GM12878 (cell line): ENCODE data around the gene SF3A1. TPM values are rescaled to one million over a fixed set of nuclear protein-coding genes. Genes with fewer than 3 reads are reported as not detected.

Source experiments
- ATAC-seq: fragments of 200-7000 bp; cut with Tn5 transposase; 3 replicates; pipeline ENCODE4 v1.9.1; 2020; ENCODE audit warnings: mild to moderate bottlenecking, moderate library complexity
- BruUV-seq: library from RNA; stranded (reverse); fragments of 400-500 nt; replicated peaks from 2 replicates; lab custom pipeline; 2021; lab: Mats Ljungman, UMichigan
- CTCF ChIA-PET: fragments of 300-600 bp; sonication (Branson Sonifier 250); formaldehyde crosslinking; extraction: SDS; loops from one replicate; lab custom pipeline; 2021; ENCODE audit warnings: inconsistent platforms; lab: Yijun Ruan, JAX
- POLR2A ChIA-PET: fragments of 350-600 bp; formaldehyde crosslinking; extraction: SDS; loops from one replicate; lab custom pipeline; 2021; ENCODE audit warnings: inconsistent platforms; lab: Charles Lee
- RAD21 ChIA-PET: fragments of 300-600 bp; sonication (Branson Sonifier 250); formaldehyde crosslinking; loops from one replicate; lab custom pipeline; 2023; ENCODE audit warnings: antibody characterized with exemption; ENCODE audit not compliant: unreplicated experiment; lab: Charles Lee
- SMC1A ChIA-PET: fragments of 300-600 bp; sonication (Branson Sonifier 250); formaldehyde crosslinking; loops from one replicate; lab custom pipeline; 2023; ENCODE audit not compliant: unreplicated experiment, uncharacterized antibody; lab: Charles Lee
- DNase-seq: peaks from one replicate; pipeline ENCODE4 v3.0.0-alpha.2; 2011; ENCODE audit warnings: low read depth, low spot score
- FAIRE-seq: peaks from 3 replicates; lab custom pipeline; 2011; peaks lifted over from hg19 to GRCh38; lab: Jason Lieb, UNC
- H2AFZ ChIP-seq: 2 replicates; pipeline ENCODE4 v1.6.0; 2011; ENCODE audit warnings: low read depth, low read length, control low read depth; ENCODE audit not compliant: control insufficient read depth
- H3K27ac ChIP-seq: 2 replicates; pipeline ENCODE4 v1.5.1; 2011; ENCODE audit warnings: control low read depth; ENCODE audit not compliant: control insufficient read depth, insufficient read depth
- H3K27me3 ChIP-seq, 2 experiments: replicated peaks in 1 of 2; 2 replicates each; pipeline versions ENCODE4 v1.6.0 to v1.6.1; 2011; ENCODE audit warnings: low read length in 1 of 2; ENCODE audit not compliant: control insufficient read depth in 2 of 2, insufficient read depth in 2 of 2
- H3K36me3 ChIP-seq, 2 experiments: 2 replicates each; pipeline ENCODE4 v1.5.1; 2011; ENCODE audit warnings: low read length in 1 of 2; ENCODE audit not compliant: control insufficient read depth in 2 of 2, insufficient read depth in 2 of 2
- H3K4me1 ChIP-seq: 2 replicates; pipeline ENCODE4 v1.6.1; 2011; ENCODE audit warnings: mild to moderate bottlenecking, low read length, moderate library complexity, mixed read lengths; ENCODE audit not compliant: control insufficient read depth, insufficient read depth
- H3K4me2 ChIP-seq: 2 replicates; pipeline ENCODE4 v1.6.0; 2011; ENCODE audit warnings: control low read depth; ENCODE audit not compliant: control insufficient read depth, insufficient read depth
- H3K4me3 ChIP-seq: fragments of 200-600 bp; sonication (generic); 2 replicates; pipeline ENCODE4 v1.5.1; 2016
- H3K79me2 ChIP-seq: 2 replicates; pipeline ENCODE4 v1.6.0; 2011; ENCODE audit warnings: low read length; ENCODE audit not compliant: control insufficient read depth, insufficient read depth
- H3K9ac ChIP-seq: 2 replicates; pipeline ENCODE4 v1.8.0; 2011; ENCODE audit warnings: low read length, control low read depth, mixed read lengths; ENCODE audit not compliant: control insufficient read depth, insufficient read depth
- H3K9me3 ChIP-seq: replicated peaks from 3 replicates; pipeline ENCODE4 v1.5.1; 2011; ENCODE audit warnings: mild to moderate bottlenecking, low read length; ENCODE audit not compliant: control insufficient read depth, insufficient read depth
- H4K20me1 ChIP-seq: 2 replicates; pipeline ENCODE4 v1.6.0; 2011; ENCODE audit not compliant: control insufficient read depth, insufficient read depth
- BHLHE40 ChIP-seq, 2 experiments: fragments of 450-650 bp in 1 of 2; IDR thresholded peaks; 2 replicates each; pipeline ENCODE4 v1.6.1; 2011 to 2017; ENCODE audit warnings: low read depth in 2 of 2, borderline replicate concordance in 1 of 2, improper control_type of control experiment in 1 of 2, low read length in 1 of 2, mild to moderate bottlenecking in 1 of 2
- CTCF ChIP-seq, 3 experiments: IDR thresholded peaks in 2 of 3; conservative IDR thresholded peaks in 1 of 3; 2 replicates each; pipeline ENCODE4 v1.5.1; 2011; ENCODE audit warnings: low read depth in 3 of 3, low read length in 3 of 3, mild to moderate bottlenecking in 3 of 3, control low read depth in 2 of 3, moderate library complexity in 2 of 3, inconsistent platforms in 1 of 3, mixed read lengths in 1 of 3; ENCODE audit not compliant: control insufficient read depth in 2 of 3, insufficient read depth in 1 of 3; ENCODE audit errors: extremely low read depth in 1 of 3
- ZNF217 ChIP-seq: fragments of 450-650 bp; IDR thresholded peaks from 2 replicates; pipeline ENCODE4 v1.6.1; 2017; ENCODE audit warnings: antibody characterized with exemption, mild to moderate bottlenecking
- ZNF24 ChIP-seq: fragments of 450-650 bp; IDR thresholded peaks from 2 replicates; pipeline ENCODE4 v1.6.1; 2017; ENCODE audit warnings: antibody characterized with exemption, mild to moderate bottlenecking
- WGBS: methylation state at CpG from one replicate; pipeline ENCODE4 v1.1.6; 2016; ENCODE audit warnings: low lambda C conversion rate; ENCODE audit not compliant: insufficient replicate concordance, insufficient coverage; ENCODE audit errors: missing lambda C conversion rate; 5-methylcytosine and 5-hydroxymethylcytosine counted together
- in situ Hi-C: fragments of 300-500 bp; cut with MboI; formaldehyde crosslinking; loops from 9 replicates; pipeline ENCODE4 v1.14.3; 2018; ENCODE audit warnings: mixed read lengths
- intact Hi-C: fragments of 100-400 bp; cut with micrococcal nuclease; formaldehyde crosslinking; loops from one replicate; pipeline ENCODE4 v1.14.2; 2022; ENCODE audit not compliant: unreplicated experiment
- polyA plus RNA-seq, 11 experiments: library from polyadenylated mRNA; depleted of rRNA in 4 of 11; unstranded in 6 of 11; stranded (reverse) in 5 of 11; fragments of >200 nt; fragmentation: Nextera tagmentation in 4 of 11; fragmentation: Illumina TruSeq in 1 of 11; extraction: Ambion mirVana in 4 of 11; extraction: Trizol in 1 of 11; gene quantifications; 1 replicate in 1 of 11; 2 replicates in 10 of 11; pipeline versions ENCODE4 v1.2.1 to v1.2.3, GENCODE V29; 2011 to 2016; ENCODE audit warnings: inconsistent platforms in 2 of 11, missing spikeins in 2 of 11, low read depth in 1 of 11
- total RNA-seq, 4 experiments: library from RNA; depleted of rRNA in 3 of 4; stranded (reverse); fragments of >200 nt in 3 of 4; fragmentation: Illumina TruSeq in 1 of 4; extraction: Trizol in 1 of 4; gene quantifications; 2 replicates each; pipeline versions ENCODE4 v1.2.1 to v1.2.3, GENCODE V29; 2013 to 2021
- TF ChIP-seq, protein P1 (sequence below): fragments of 450-650 bp; formaldehyde crosslinking; IDR thresholded peaks from 2 replicates; pipeline ENCODE4 v1.5.0; 2022; ENCODE audit warnings: mild to moderate bottlenecking, missing genetic modification characterization

SF3A1 gene
- total and polyA plus RNA-seq, 10 of the 15 experiments (the other 5 are each of a cell fraction or from before 2014, with no cell fraction given) = 10.4 to 239 (median 46.0) TPM

DNA sequence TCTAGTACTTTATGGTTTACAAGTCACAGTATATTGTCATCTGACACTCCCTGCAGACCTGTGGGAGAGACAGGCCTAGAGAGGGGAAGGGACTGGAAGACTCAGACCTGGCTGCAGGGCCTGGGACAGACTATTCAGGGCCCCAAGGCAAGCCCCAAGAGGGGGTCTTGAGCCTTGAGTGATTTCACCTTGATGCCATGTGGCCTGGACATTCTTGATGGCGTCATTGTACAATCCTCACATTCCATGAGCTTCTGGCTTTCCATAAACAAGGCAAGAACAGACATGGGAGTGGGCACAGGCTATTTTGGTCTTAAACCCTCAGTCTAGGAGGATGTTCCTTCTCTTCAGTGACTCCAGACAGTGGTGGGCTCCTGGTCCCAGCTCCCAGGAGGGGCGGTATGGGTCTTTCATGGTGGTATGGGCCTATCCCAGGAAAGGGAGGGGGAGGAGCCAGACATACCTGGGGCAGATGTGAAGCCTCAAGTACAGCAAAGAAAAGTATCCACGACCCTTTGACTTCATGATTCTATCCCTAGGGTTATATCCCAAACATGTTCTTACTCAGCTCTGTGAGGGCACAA lies 28.1 kb downstream of the SF3A1 start (continued):
- TF ChIP-seq, protein P1, sequence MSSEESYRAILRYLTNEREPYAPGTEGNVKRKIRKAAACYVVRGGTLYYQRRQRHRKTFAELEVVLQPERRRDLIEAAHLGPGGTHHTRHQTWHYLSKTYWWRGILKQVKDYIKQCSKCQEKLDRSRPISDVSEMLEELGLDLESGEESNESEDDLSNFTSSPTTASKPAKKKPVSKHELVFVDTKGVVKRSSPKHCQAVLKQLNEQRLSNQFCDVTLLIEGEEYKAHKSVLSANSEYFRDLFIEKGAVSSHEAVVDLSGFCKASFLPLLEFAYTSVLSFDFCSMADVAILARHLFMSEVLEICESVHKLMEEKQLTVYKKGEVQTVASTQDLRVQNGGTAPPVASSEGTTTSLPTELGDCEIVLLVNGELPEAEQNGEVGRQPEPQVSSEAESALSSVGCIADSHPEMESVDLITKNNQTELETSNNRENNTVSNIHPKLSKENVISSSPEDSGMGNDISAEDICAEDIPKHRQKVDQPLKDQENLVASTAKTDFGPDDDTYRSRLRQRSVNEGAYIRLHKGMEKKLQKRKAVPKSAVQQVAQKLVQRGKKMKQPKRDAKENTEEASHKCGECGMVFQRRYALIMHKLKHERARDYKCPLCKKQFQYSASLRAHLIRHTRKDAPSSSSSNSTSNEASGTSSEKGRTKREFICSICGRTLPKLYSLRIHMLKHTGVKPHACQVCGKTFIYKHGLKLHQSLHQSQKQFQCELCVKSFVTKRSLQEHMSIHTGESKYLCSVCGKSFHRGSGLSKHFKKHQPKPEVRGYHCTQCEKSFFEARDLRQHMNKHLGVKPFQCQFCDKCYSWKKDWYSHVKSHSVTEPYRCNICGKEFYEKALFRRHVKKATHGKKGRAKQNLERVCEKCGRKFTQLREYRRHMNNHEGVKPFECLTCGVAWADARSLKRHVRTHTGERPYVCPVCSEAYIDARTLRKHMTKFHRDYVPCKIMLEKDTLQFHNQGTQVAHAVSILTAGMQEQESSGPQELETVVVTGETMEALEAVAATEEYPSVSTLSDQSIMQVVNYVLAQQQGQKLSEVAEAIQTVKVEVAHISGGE (CRISPR knock-in tag) = no peak
- TF ChIP-seq BHLHE40 (IDR thresholded peaks at IDR 0.05; ENCODE audit: borderline replicate concordance in 1 of 2, low read depth in 2 of 2, low read length in 1 of 2) = no peak
- no peak for TF ChIP-seq ZNF217

DNA sequence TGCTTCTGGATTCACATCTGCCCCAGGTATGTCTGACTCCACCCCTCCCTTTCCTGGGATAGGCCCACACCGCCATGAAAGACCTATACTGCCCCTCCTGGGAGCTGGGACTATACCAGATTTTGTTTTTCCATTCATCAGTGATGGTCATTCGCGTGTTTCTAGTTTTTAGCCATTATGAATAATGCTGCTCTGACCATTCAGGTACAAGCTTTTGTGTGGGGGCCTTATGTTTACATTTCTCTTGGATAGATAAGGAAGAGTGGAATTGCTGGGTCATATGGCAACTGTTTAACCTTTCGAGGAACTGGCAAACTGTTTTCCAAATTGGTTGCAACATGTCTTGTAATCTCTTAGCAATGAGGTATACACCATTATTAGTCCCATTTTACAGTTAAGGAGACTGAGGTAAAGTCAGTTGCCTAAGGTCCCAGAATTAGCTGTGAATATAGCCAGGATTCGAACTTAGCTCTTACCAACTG lies 28.8 kb downstream of the SF3A1 start:
- Histone ChIP-seq H3K27ac (no peak overlapping the region), H3K4me2 (peak overlapping the region; percentile 97), H3K9me3 (no peaks in the 10 kb centered on the region), H2AFZ (no peak overlapping the region), H3K9ac (peak overlapping the region; percentile 81; the same call in 1 of the 2 replicates), H4K20me1 (no peaks in the 10 kb centered on the region), H3K36me3 (peaks cover 6 to 17% of the 10 kb centered on the region in 2 experiments), H3K4me3 (peak overlapping the region; percentile 92), H3K4me1 (peaks cover 16% of the 10 kb centered on the region), H3K79me2 (peaks cover 34% of the 10 kb centered on the region), H3K27me3 (no peaks in the 10 kb centered on the region)
- intact Hi-C loops = loop anchor here (2.0 kb wide), 1 partner anchor 39 kb away; the partner anchor contains the start of gene CASTOR1
- RAD21 ChIA-PET = interaction anchor here (0.9 to 7.7 kb wide), 4 partner anchors 22 to 97 kb away, joined by 3 to 118 read pairs (median 12); partner anchors contain the start of genes CASTOR1 and MTFP1
- FAIRE-seq (no peak), DNase-seq (no peak), ATAC-seq (no peak)
- TF ChIP-seq ZNF24 (no peak), CTCF (IDR thresholded peaks at IDR 0.05 in 2 of 3, conservative IDR thresholded peaks at IDR 0.05 in 1 of 3; ENCODE audit: control insufficient read depth in 2 of 3, extremely low read depth in 1 of 3, insufficient read depth in 1 of 3, low read depth in 3 of 3, low read length in 3 of 3) (0 out of 6 replicates have a peak, but pooled peaks of 1 of the 3 experiments have one; percentile 20)
- in situ Hi-C loops = no loop called here
- 79% methylated on average over 5 of the region's 5 CpGs for WGBS
- CTCF ChIA-PET = interaction anchor here (0.6 to 11.2 kb wide), 6 partner anchors 12 to 224 kb away, joined by 3 to 125 read pairs (median 6); partner anchors contain the start of gene CASTOR1
- POLR2A ChIA-PET = interaction anchor here (0.9 to 8.7 kb wide), 4 partner anchors 19 to 97 kb away, joined by 3 to 198 read pairs (median 31); partner anchors contain the start of genes CCDC157 and SF3A1
- SMC1A ChIA-PET = interaction anchor here (0.6 to 9.5 kb wide), 12 partner anchors 11 to 422 kb away, joined by 3 to 100 read pairs (median 4); partner anchors contain the start of genes CASTOR1, CCDC157, RNF215 and SF3A1
- no TSS peak for BruUV-seq
